Chondrocyte (in vitro differentiated cells): ENCODE results near the gene AXIN1. TPM values are rescaled to one million over a fixed set of nuclear protein-coding genes. Genes with fewer than 3 reads are reported as not detected.

Experiments
- DNase-seq: peaks from one replicate; pipeline ENCODE4 v3.0.0; 2021; ENCODE audit warnings: mixed read lengths, low spot score
- H3K27ac Mint-ChIP-seq: one replicate; pipeline ENCODE4 v1.8.0; 2021; ENCODE audit warnings: mild to moderate bottlenecking, moderate library complexity, mixed read lengths; ENCODE audit not compliant: unreplicated experiment
- H3K27me3 Mint-ChIP-seq: 2 replicates; pipeline ENCODE4 v1.8.0; 2021; ENCODE audit warnings: low read depth, mixed read lengths
- H3K36me3 Mint-ChIP-seq: 2 replicates; pipeline ENCODE4 v1.8.0; 2021; ENCODE audit warnings: low read depth, mixed read lengths
- H3K4me1 Mint-ChIP-seq: 2 replicates; pipeline ENCODE4 v1.8.0; 2021; ENCODE audit warnings: low read depth, mild to moderate bottlenecking, mixed read lengths
- H3K4me3 Mint-ChIP-seq: one replicate; pipeline ENCODE4 v1.8.0; 2021; ENCODE audit warnings: mild to moderate bottlenecking, moderate library complexity, mixed read lengths; ENCODE audit not compliant: unreplicated experiment
- H3K9me3 Mint-ChIP-seq: 2 replicates; pipeline ENCODE4 v1.8.0; 2021; ENCODE audit warnings: low read depth, mixed read lengths
- total RNA-seq: library from RNA; stranded (reverse); gene quantifications from 3 replicates; pipeline ENCODE4 v1.2.1, GENCODE V29; 2021
- TF ChIP-seq, protein P1 (sequence below): fragments of 200-600 bp; sonication (generic); IDR thresholded peaks from 2 replicates; pipeline ENCODE4 v1.5.0; 2021; ENCODE audit warnings: antibody characterized with exemption, mild to moderate bottlenecking, moderate library complexity

The AXIN1 gene
- total RNA-seq, 1 donor from 2014 or later: 27.2 TPM

- H3K4me3 Mint-ChIP-seq: no peak overlapping the region
- no peak overlapping the region for H3K27ac Mint-ChIP-seq
- no peaks in the 10 kb centered on the region for H3K27me3 Mint-ChIP-seq
- no peaks in the 10 kb centered on the region for H3K4me1 Mint-ChIP-seq
- peaks cover 4% of the 10 kb centered on the region for H3K36me3 Mint-ChIP-seq
- no peaks in the 10 kb centered on the region for H3K9me3 Mint-ChIP-seq
- TF ChIP-seq, protein P1, sequence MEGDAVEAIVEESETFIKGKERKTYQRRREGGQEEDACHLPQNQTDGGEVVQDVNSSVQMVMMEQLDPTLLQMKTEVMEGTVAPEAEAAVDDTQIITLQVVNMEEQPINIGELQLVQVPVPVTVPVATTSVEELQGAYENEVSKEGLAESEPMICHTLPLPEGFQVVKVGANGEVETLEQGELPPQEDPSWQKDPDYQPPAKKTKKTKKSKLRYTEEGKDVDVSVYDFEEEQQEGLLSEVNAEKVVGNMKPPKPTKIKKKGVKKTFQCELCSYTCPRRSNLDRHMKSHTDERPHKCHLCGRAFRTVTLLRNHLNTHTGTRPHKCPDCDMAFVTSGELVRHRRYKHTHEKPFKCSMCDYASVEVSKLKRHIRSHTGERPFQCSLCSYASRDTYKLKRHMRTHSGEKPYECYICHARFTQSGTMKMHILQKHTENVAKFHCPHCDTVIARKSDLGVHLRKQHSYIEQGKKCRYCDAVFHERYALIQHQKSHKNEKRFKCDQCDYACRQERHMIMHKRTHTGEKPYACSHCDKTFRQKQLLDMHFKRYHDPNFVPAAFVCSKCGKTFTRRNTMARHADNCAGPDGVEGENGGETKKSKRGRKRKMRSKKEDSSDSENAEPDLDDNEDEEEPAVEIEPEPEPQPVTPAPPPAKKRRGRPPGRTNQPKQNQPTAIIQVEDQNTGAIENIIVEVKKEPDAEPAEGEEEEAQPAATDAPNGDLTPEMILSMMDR: no peak
- DNase-seq: no peak
These were observed 59.3 kb downstream of the AXIN1 start for GRCh38 chr16:293043-293775.

DNA sequence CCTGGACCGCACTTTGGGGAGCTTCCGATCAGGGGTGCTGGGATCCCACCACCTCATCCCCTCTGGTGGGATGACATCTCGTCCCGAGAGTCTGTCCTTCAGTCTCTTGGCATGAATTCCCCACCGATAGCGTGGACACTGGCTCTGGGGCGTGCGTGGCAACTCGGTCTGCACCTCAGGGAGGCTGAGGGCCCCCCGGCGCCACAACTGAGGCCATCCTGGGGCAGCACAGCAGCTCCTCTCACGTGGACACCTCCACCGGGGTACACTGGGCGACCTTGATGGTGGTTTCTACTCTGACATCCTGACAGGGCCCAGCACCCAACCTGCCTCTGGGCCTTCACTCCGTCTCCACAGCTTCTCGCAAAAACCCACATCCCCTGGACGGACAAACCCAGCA is 61.0 kb downstream of the AXIN1 start:
- no peaks in the 10 kb centered on the region for H3K27me3 Mint-ChIP-seq
- H3K4me3 Mint-ChIP-seq: no peak overlapping the region
- peak; percentile 87 for DNase-seq
- TF ChIP-seq, protein P1: no peak
- H3K27ac Mint-ChIP-seq: no peak overlapping the region
- peaks cover 10% of the 10 kb centered on the region for H3K36me3 Mint-ChIP-seq
- no peaks in the 10 kb centered on the region for H3K4me1 Mint-ChIP-seq
- no peaks in the 10 kb centered on the region for H3K9me3 Mint-ChIP-seq

GRCh38 chr16:290681-291405 is 61.7 kb downstream of the AXIN1 start:
- TF ChIP-seq, protein P1: no peak
- Mint-ChIP-seq H3K4me3 (no peak overlapping the region), H3K27me3 (no peaks in the 10 kb centered on the region), H3K27ac (no peak overlapping the region), H3K4me1 (no peaks in the 10 kb centered on the region), H3K36me3 (peaks cover 13% of the 10 kb centered on the region), H3K9me3 (no peaks in the 10 kb centered on the region)
- peak; percentile 90 for DNase-seq

GRCh38 chr16:290015-290680 is 62.4 kb downstream of the AXIN1 start:
- DNase-seq: peak; percentile 87
- H3K36me3 Mint-ChIP-seq: peaks cover 13% of the 10 kb centered on the region
- no peak overlapping the region for H3K4me3 Mint-ChIP-seq
- H3K27me3 Mint-ChIP-seq: no peaks in the 10 kb centered on the region
- TF ChIP-seq, protein P1: no peak
- no peak overlapping the region for H3K27ac Mint-ChIP-seq
- no peaks in the 10 kb centered on the region for H3K9me3 Mint-ChIP-seq
- no peaks in the 10 kb centered on the region for H3K4me1 Mint-ChIP-seq

- H3K27ac Mint-ChIP-seq: no peak overlapping the region
- TF ChIP-seq, protein P1: no peak
These were observed 63.0 kb downstream of the AXIN1 start for GRCh38 chr16:289395-289997.

More at GRCh38 chr16:289395-289997, 63.0 kb downstream of the AXIN1 start:
- Mint-ChIP-seq H3K4me3 (no peak overlapping the region), H3K4me1 (no peaks in the 10 kb centered on the region), H3K36me3 (peaks cover 13% of the 10 kb centered on the region), H3K27me3 (no peaks in the 10 kb centered on the region), H3K9me3 (no peaks in the 10 kb centered on the region)
- DNase-seq: no peak
